ENCODE data around the gene ABCC8. TPM values are rescaled to one million over a fixed set of nuclear protein-coding genes. Genes with fewer than 3 reads are reported as not detected.

The ABCC8 gene
- total and polyA plus RNA-seq, 12 donors: 0.39 to 216 (median 4.0) TPM; not detected in 1

DNA sequence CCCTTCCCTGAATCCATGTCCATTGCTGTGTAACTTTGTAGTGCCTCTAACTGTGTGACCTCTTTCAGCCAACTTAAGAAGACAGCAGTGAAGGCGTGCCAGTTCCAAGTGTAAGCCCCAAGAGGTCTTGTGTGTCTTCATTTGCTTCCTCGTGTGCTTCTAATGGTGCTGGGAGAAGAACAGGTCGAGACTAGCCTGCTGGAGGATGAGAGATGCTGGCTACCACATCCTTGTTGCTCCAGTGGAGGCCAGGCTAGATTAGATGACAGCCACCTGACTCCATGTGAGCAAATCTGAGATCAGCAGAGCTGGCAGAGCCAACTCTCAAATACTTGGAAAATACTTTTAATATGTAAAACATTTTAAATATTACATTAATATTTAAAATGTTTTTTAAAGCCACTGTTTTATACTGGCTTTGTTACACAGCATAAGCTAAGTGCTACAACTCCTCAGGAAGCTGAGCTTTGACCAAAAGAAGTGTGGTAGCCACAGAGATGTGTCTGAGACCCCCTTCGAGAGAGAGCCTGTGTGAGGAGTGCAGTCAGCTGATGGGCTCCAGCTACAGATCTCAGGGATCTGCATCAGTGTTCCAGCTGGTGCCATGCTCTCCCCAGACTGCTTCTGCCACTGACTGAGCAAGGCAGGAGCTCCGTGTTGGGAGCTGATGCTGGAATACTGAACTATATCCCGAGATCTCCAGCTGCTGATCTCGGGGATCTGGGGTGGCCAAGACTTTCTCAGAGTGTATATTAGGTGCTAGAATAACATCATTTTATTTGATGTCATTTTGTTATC, 97.1 kb downstream of the ABCC8 start:
- WGBS, 4 donors: 85 to 88% (median 87%) methylated on average over 7 of the region's 7 CpGs
- no peaks in the 10 kb centered on the region for H3K4me1 ChIP-seq (replicated peaks in 1 of 2)
- H3K4me3 ChIP-seq: no peak overlapping the region
- intact Hi-C loops (cut with DNase I): loop anchor here in 1 of 2 donors (5.0 to 10.0 kb wide), 2 partner anchors 148 to 155 kb away; no protein-coding TSS in a partner anchor
- H3K36me3 ChIP-seq (replicated peaks in 1 of 2): no peaks in the 10 kb centered on the region
- no peaks in the 10 kb centered on the region for H3K27me3 ChIP-seq
- no peaks in the 10 kb centered on the region for H3K9me3 ChIP-seq (replicated peaks in 1 of 3)
- no peak for DNase-seq
- no peak for TF ChIP-seq POLR2A (IDR thresholded peaks at IDR 0.05)
- TF ChIP-seq, protein P1, sequence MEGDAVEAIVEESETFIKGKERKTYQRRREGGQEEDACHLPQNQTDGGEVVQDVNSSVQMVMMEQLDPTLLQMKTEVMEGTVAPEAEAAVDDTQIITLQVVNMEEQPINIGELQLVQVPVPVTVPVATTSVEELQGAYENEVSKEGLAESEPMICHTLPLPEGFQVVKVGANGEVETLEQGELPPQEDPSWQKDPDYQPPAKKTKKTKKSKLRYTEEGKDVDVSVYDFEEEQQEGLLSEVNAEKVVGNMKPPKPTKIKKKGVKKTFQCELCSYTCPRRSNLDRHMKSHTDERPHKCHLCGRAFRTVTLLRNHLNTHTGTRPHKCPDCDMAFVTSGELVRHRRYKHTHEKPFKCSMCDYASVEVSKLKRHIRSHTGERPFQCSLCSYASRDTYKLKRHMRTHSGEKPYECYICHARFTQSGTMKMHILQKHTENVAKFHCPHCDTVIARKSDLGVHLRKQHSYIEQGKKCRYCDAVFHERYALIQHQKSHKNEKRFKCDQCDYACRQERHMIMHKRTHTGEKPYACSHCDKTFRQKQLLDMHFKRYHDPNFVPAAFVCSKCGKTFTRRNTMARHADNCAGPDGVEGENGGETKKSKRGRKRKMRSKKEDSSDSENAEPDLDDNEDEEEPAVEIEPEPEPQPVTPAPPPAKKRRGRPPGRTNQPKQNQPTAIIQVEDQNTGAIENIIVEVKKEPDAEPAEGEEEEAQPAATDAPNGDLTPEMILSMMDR (IDR thresholded peaks at IDR 0.05): no peak
- no peak overlapping the region for H3K27ac ChIP-seq

DNA sequence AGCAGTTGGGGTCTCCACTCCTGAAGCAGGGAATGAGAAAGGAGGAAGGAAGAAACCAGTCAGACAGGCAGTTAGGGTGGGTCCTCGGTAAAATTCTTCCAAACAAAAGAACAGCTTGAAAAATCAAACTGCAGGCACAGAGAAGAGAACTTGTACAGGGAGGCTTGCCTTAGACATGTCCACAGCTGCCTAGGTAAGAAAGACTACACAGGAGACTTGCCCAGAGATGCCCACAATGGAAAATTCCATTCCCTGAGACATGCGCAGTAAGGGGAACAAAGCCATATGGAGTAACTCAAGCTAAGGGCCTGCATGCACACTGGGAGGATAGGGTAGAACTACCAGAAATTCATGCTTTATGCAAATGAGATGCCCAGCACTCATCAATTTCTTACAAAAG, 98.0 kb downstream of the ABCC8 start:
- Histone ChIP-seq H3K4me1 (replicated peaks in 1 of 2) (no peaks in the 10 kb centered on the region), H3K4me3 (no peak overlapping the region), H3K27ac (no peak overlapping the region), H3K9me3 (replicated peaks in 1 of 3) (peaks cover 0 to 6% (median 0%) of the 10 kb centered on the region in 3 donors), H3K27me3 (no peaks in the 10 kb centered on the region), H3K36me3 (replicated peaks in 1 of 2) (no peaks in the 10 kb centered on the region)
- 64 to 86% (median 72%) methylated on average over 2 of the region's 2 CpGs for WGBS, 4 donors
- TF ChIP-seq POLR2A (IDR thresholded peaks at IDR 0.05): no peak
- TF ChIP-seq, protein P1 (IDR thresholded peaks at IDR 0.05): no peak
- intact Hi-C loops (cut with DNase I): no loop called here
- DNase-seq: no peak

DNA sequence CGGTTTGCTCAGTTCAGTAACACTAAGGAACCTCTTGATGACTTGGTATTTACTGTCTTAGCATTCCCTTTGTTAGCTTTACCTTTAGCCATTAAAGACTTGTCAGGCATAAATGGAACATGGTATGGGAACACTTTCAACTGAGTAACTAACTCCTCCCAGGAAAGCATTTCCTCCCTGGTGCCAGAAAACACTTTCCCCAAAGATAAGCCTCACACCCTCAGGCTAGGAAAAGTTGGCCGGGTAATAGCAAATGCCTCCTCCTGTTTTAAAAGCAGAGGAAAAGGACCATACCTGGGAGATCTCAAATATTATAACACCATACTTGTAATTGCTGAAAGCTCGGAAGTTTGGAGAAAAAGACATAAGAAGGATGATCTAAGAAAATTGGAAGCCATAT, 100.2 kb downstream of the ABCC8 start:
- Histone ChIP-seq H3K36me3 (replicated peaks in 1 of 2) (no peaks in the 10 kb centered on the region), H3K4me3 (no peak overlapping the region), H3K9me3 (replicated peaks in 1 of 3) (peaks cover 0 to 26% (median under 1%) of the 10 kb centered on the region in 3 donors), H3K27me3 (no peaks in the 10 kb centered on the region), H3K27ac (no peak overlapping the region), H3K4me1 (replicated peaks in 1 of 2) (no peaks in the 10 kb centered on the region)
- TF ChIP-seq, protein P1 (IDR thresholded peaks at IDR 0.05): no peak
- no peak for TF ChIP-seq POLR2A (IDR thresholded peaks at IDR 0.05)
- no peak for DNase-seq
- 80 to 90% (median 84%) methylated on average over 3 of the region's 3 CpGs for WGBS, 4 donors
- intact Hi-C loops (cut with DNase I): no loop called here

DNA sequence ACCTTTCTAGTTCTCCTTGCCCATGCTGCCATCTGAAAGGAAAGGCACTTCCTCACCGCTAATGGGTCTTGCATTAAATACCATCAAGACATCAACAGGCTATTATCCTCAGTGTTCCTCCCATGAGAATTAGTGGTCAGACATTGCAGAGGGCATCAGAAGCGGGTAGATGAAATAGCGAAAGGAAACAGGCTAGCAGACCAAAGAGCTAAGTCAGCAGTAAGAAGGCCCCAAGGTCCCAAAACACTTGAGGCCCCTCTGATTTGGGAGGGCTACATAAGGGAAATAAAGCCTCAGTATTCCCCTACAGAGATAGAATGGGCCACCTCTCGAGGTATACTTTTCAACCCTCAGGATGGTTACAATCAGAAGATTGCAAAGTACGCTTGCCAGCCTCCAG, 101.1 kb downstream of the ABCC8 start:
- H3K9me3 ChIP-seq (replicated peaks in 1 of 3): peaks cover 0 to 35% (median 7%) of the 10 kb centered on the region in 3 donors
- WGBS, 4 donors: 80 to 95% (median 89%) methylated on average over 5 of the region's 5 CpGs
- TF ChIP-seq, protein P1 (IDR thresholded peaks at IDR 0.05): no peak
- no peak for TF ChIP-seq POLR2A (IDR thresholded peaks at IDR 0.05)
- H3K4me3 ChIP-seq: no peak overlapping the region
- no peak overlapping the region for H3K27ac ChIP-seq
- no peaks in the 10 kb centered on the region for H3K27me3 ChIP-seq
- intact Hi-C loops (cut with DNase I): no loop called here
- H3K4me1 ChIP-seq (replicated peaks in 1 of 2): no peaks in the 10 kb centered on the region
- H3K36me3 ChIP-seq (replicated peaks in 1 of 2): no peaks in the 10 kb centered on the region
- no peak for DNase-seq
